ENCODE results near the gene BOK. TPM values are rescaled to one million over a fixed set of nuclear protein-coding genes. Genes with fewer than 3 reads are reported as not detected.

The BOK gene
- total RNA-seq, 1 experiment from 2014 or later = 33.9 TPM

- Histone ChIP-seq H4K8ac (replicated peaks; ENCODE audit: insufficient read length, low read depth, low read length) (no peak overlapping the region), H3K27ac (ENCODE audit: insufficient read length, low read depth, low read length) (no peak overlapping the region), H3K4me1 (ENCODE audit: insufficient read depth, low read length) (no peaks in the 10 kb centered on the region), H3K4ac (ENCODE audit: low read depth, low read length) (no peak overlapping the region), H3K79me2 (ENCODE audit: insufficient read depth, low read length) (no peaks in the 10 kb centered on the region), H3K23ac (ENCODE audit: insufficient read length, low read depth, low read length) (no peak overlapping the region), H3T11ph (ENCODE audit: low read length) (no peak overlapping the region), H4K5ac (ENCODE audit: insufficient read length, low read depth, low read length) (no peak overlapping the region), H3K23me2 (ENCODE audit: insufficient read length, low read depth, low read length, poor library complexity, severe bottlenecking) (peaks cover 11% of the 10 kb centered on the region), H3K56ac (ENCODE audit: insufficient read length, low read depth, low read length) (no peak overlapping the region), H3K9me3 (ENCODE audit: control insufficient read depth, low read depth, low read length) (no peaks in the 10 kb centered on the region), H2BK5ac (ENCODE audit: insufficient read length, low read length) (no peak overlapping the region), H3K27me3 (ENCODE audit: insufficient read depth, low read length) (peaks cover 16% of the 10 kb centered on the region; the same call in 1 of the 2 replicates), H3K79me1 (ENCODE audit: insufficient read depth, low read depth, low read length, poor library complexity, severe bottlenecking) (no peaks in the 10 kb centered on the region), H3K14ac (ENCODE audit: insufficient read depth, low read length) (no peak overlapping the region; the same call in 1 of the 2 replicates), H4K20me1 (ENCODE audit: control insufficient read depth, insufficient read depth, insufficient read length) (no peaks in the 10 kb centered on the region), H3K9ac (ENCODE audit: extremely low read depth, insufficient read length, low read length) (no peak overlapping the region), H4K91ac (ENCODE audit: insufficient read length, low read depth, low read length) (no peak overlapping the region), H2AFZ (ENCODE audit: low read length) (no peak overlapping the region), H2BK12ac (ENCODE audit: insufficient read length, low read depth, low read length) (no peak overlapping the region), H3K18ac (ENCODE audit: insufficient read length, low read depth, low read length) (no peak overlapping the region), H2BK20ac (ENCODE audit: low read depth, low read length, poor library complexity, severe bottlenecking) (no peak overlapping the region), H2BK15ac (ENCODE audit: low read depth, low read length) (no peak overlapping the region), H3K4me2 (ENCODE audit: insufficient read depth, insufficient read length, low read length) (peak overlapping the region; percentile 49), H2AK5ac (ENCODE audit: insufficient read length, low read length) (no peak overlapping the region), H2BK120ac (ENCODE audit: low read depth, low read length, poor library complexity, severe bottlenecking) (no peak overlapping the region)
- TF ChIP-seq CTCF (conservative IDR thresholded peaks at IDR 0.05) = no peak
- no peak for DNase-seq
- no CpG with 5 or more reads among the region's 62 CpGs for WGBS (ENCODE audit: extremely low coverage, insufficient read length, low lambda C conversion rate)
- Mint-ChIP-seq H3K4me3 (peak overlapping the region; percentile 26 to 65), H3K27ac (no peak overlapping the region; a peak in 1 of 7 replicates), H3K9me3 (peaks cover 2% of the 10 kb centered on the region in 2 experiments; a peak in 1 of 5 replicates), H3K4me1 (peaks cover 3 to 11% of the 10 kb centered on the region in 2 experiments; a peak in 3 of 4 replicates), H3K27me3 (ENCODE audit: low read depth) (peaks cover 48% of the 10 kb centered on the region), H3K36me3 (ENCODE audit: insufficient read depth in 1 of 3, low read depth in 3 of 3) (no peaks in the 10 kb centered on the region)
Observed at GRCh38 chr2:241541564-241542277, 16.8 kb upstream of the BOK start.
